ENCODE measurements around the gene ENTREP1. TPM values are rescaled to one million over a fixed set of nuclear protein-coding genes. Genes with fewer than 3 reads are reported as not detected.

Gene ENTREP1
- total and polyA plus RNA-seq, 2 experiments from 2014 or later = 0.94 to 2.2 TPM

DNA sequence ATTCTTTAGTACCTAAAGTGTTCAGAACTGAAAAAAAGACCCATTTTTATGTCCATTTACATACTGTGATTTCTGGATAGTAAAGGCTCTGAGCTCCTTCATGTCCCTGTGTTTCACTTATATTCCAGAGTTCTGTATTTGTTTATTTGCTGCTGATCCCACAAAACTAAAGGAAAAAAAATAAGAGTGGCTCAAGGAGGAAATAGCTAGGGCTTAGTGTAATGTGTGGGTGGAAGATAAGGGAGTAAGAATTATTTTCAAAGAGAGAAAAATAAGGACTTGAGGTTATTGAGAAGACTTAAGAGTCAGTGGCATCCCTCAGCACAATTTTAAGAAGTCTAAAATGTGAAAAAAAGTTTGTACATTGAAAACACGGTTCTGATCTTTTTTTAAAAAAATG, 46.0 kb downstream of the ENTREP1 start:
- Histone ChIP-seq H3K36me3 (replicated peaks; ENCODE audit: insufficient read depth, low read depth) (no peaks in the 10 kb centered on the region), H3K27me3 (no peaks in the 10 kb centered on the region), H4K20me1 (ENCODE audit: insufficient read depth, poor library complexity, severe bottlenecking) (no peaks in the 10 kb centered on the region), H3K9me2 (replicated peaks; ENCODE audit: insufficient read depth) (no peaks in the 10 kb centered on the region), H3K79me2 (no peaks in the 10 kb centered on the region), H3K4me2 (no peak overlapping the region), H3K27ac (no peak overlapping the region), H3K9me3 (ENCODE audit: low read depth) (no peaks in the 10 kb centered on the region), H2AFZ (no peak overlapping the region), H3K4me3 (no peak overlapping the region), H3K4me1 (ENCODE audit: insufficient read depth) (no peaks in the 10 kb centered on the region)
- 76% methylated on average over 1 of the region's 1 CpG for WGBS (ENCODE audit: low lambda C conversion rate, missing lambda C conversion rate)
- DNase-seq (ENCODE audit: low spot score) = no peak
- TF ChIP-seq EZH2phosphoT487 (IDR thresholded peaks at IDR 0.05; ENCODE audit: low read depth, severe bottlenecking, unreplicated experiment) (no peak), EZH2 (IDR thresholded peaks at IDR 0.05; ENCODE audit: borderline replicate concordance) (no peak)
- TF ChIP-seq, protein P1, sequence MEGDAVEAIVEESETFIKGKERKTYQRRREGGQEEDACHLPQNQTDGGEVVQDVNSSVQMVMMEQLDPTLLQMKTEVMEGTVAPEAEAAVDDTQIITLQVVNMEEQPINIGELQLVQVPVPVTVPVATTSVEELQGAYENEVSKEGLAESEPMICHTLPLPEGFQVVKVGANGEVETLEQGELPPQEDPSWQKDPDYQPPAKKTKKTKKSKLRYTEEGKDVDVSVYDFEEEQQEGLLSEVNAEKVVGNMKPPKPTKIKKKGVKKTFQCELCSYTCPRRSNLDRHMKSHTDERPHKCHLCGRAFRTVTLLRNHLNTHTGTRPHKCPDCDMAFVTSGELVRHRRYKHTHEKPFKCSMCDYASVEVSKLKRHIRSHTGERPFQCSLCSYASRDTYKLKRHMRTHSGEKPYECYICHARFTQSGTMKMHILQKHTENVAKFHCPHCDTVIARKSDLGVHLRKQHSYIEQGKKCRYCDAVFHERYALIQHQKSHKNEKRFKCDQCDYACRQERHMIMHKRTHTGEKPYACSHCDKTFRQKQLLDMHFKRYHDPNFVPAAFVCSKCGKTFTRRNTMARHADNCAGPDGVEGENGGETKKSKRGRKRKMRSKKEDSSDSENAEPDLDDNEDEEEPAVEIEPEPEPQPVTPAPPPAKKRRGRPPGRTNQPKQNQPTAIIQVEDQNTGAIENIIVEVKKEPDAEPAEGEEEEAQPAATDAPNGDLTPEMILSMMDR (IDR thresholded peaks at IDR 0.05; ENCODE audit: poor library complexity) = no peak

DNA sequence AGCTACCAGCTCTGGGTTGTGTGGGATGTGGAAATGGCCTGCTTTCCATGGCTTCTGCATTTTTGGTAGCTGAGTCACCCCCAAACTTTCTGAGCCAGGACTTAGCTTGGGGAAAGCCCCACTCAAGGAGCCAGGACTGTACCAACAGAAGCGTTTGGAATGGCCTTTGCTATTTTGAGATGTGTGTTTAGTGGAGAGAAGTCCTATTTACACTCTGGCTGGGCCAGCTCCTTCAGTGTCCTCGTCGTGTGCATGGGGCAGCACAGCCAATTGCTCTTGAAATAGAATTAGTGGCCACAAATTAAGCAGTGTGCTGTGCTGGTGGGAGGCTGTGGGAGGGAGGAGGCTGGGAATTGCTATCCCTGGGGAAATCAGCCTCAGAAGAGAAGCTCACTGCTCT, 51.6 kb downstream of the ENTREP1 start:
- no peaks in the 10 kb centered on the region for H3K9me2 ChIP-seq (replicated peaks; ENCODE audit: insufficient read depth)
- TF ChIP-seq EZH2 (IDR thresholded peaks at IDR 0.05; ENCODE audit: borderline replicate concordance) (no peak), EZH2phosphoT487 (IDR thresholded peaks at IDR 0.05; ENCODE audit: low read depth, severe bottlenecking, unreplicated experiment) (no peak)
- TF ChIP-seq, protein P1 (IDR thresholded peaks at IDR 0.05; ENCODE audit: poor library complexity) = no peak
- H3K4me2 ChIP-seq = no peak overlapping the region
- DNase-seq (ENCODE audit: low spot score) = peak; percentile 20
- H3K36me3 ChIP-seq (replicated peaks; ENCODE audit: insufficient read depth, low read depth) = no peaks in the 10 kb centered on the region
- H4K20me1 ChIP-seq (ENCODE audit: insufficient read depth, poor library complexity, severe bottlenecking) = no peaks in the 10 kb centered on the region
- H3K4me1 ChIP-seq (ENCODE audit: insufficient read depth) = no peaks in the 10 kb centered on the region
- no peaks in the 10 kb centered on the region for H3K79me2 ChIP-seq
- no peak overlapping the region for H3K27ac ChIP-seq
- H3K4me3 ChIP-seq = no peak overlapping the region
- no peaks in the 10 kb centered on the region for H3K27me3 ChIP-seq
- no peaks in the 10 kb centered on the region for H3K9me3 ChIP-seq (ENCODE audit: low read depth)
- no peak overlapping the region for H2AFZ ChIP-seq
- WGBS (ENCODE audit: low lambda C conversion rate, missing lambda C conversion rate) = 48% methylated on average over 3 of the region's 3 CpGs

DNA sequence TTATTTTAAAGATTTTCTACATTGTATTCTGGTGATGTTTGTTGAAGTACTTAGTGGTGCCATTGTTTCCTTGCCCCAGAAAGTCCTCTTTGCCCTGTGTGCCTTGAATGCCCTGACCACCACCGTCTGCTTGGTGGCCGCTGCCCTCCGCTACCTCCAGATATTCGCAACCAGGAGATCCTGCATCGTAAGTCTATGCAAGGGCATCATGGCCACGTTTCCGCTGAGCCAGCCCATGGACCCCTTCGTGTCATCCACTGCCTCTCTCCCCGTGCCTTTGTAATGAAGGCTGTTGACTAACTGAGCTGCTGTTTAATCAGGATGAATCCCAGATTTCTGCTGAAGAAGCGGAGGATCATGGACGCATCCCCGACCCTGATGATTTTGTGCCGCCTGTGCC, 52.3 kb downstream of the ENTREP1 start:
- Histone ChIP-seq H3K4me1 (ENCODE audit: insufficient read depth) (no peaks in the 10 kb centered on the region), H2AFZ (no peak overlapping the region), H3K27ac (no peak overlapping the region), H4K20me1 (ENCODE audit: insufficient read depth, poor library complexity, severe bottlenecking) (no peaks in the 10 kb centered on the region), H3K27me3 (no peaks in the 10 kb centered on the region), H3K9me3 (ENCODE audit: low read depth) (no peaks in the 10 kb centered on the region), H3K9me2 (replicated peaks; ENCODE audit: insufficient read depth) (no peaks in the 10 kb centered on the region), H3K36me3 (replicated peaks; ENCODE audit: insufficient read depth, low read depth) (no peaks in the 10 kb centered on the region), H3K4me2 (no peak overlapping the region), H3K79me2 (no peaks in the 10 kb centered on the region), H3K4me3 (no peak overlapping the region)
- no peak for DNase-seq (ENCODE audit: low spot score)
- 92% methylated on average over 13 of the region's 13 CpGs for WGBS (ENCODE audit: low lambda C conversion rate, missing lambda C conversion rate)
- TF ChIP-seq, protein P1 (IDR thresholded peaks at IDR 0.05; ENCODE audit: poor library complexity) = no peak
- TF ChIP-seq EZH2phosphoT487 (IDR thresholded peaks at IDR 0.05; ENCODE audit: low read depth, severe bottlenecking, unreplicated experiment) (no peak), EZH2 (IDR thresholded peaks at IDR 0.05; ENCODE audit: borderline replicate concordance) (no peak)

DNA sequence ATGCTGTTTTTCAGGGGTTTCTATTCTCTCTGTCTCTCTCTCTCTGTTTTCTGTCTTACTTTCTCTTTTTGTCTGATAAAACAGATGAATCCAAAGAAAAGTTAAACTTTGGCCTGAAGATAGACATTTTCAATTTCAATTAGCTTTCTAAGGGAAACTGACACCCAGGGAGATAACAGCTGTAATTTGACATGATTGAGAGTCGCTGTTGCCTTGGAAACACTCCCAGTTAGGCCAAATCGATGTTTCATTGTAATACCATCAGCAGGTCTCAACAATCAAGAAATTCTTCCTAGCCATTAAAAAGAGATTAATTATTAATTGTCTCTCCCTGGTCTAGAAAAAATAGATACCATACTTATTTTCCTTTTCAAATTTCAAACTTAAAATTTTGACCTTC, 53.0 kb downstream of the ENTREP1 start:
- H3K4me3 ChIP-seq = no peak overlapping the region
- WGBS (ENCODE audit: low lambda C conversion rate, missing lambda C conversion rate) = 95% methylated on average over 2 of the region's 2 CpGs
- H3K79me2 ChIP-seq = no peaks in the 10 kb centered on the region
- no peak overlapping the region for H2AFZ ChIP-seq
- H3K4me1 ChIP-seq (ENCODE audit: insufficient read depth) = no peaks in the 10 kb centered on the region
- H3K27me3 ChIP-seq = no peaks in the 10 kb centered on the region
- no peak overlapping the region for H3K4me2 ChIP-seq
- no peaks in the 10 kb centered on the region for H3K36me3 ChIP-seq (replicated peaks; ENCODE audit: insufficient read depth, low read depth)
- H3K9me2 ChIP-seq (replicated peaks; ENCODE audit: insufficient read depth) = no peaks in the 10 kb centered on the region
- DNase-seq (ENCODE audit: low spot score) = no peak
- no peak overlapping the region for H3K27ac ChIP-seq
- no peaks in the 10 kb centered on the region for H3K9me3 ChIP-seq (ENCODE audit: low read depth)
- H4K20me1 ChIP-seq (ENCODE audit: insufficient read depth, poor library complexity, severe bottlenecking) = no peaks in the 10 kb centered on the region
- TF ChIP-seq, protein P1 (IDR thresholded peaks at IDR 0.05; ENCODE audit: poor library complexity) = no peak
- no peak for TF ChIP-seq EZH2 (IDR thresholded peaks at IDR 0.05; ENCODE audit: borderline replicate concordance)
- no peak for TF ChIP-seq EZH2phosphoT487 (IDR thresholded peaks at IDR 0.05; ENCODE audit: low read depth, severe bottlenecking, unreplicated experiment)
